PFSK-1 (cell line): ENCODE data around the gene KRTAP12-3.

Source experiments
- FOXP2 ChIP-seq: optimal IDR thresholded peaks from 2 replicates; pipeline ENCODE3; 2011; ENCODE audit warnings: borderline replicate concordance, control low read depth, inconsistent platforms; ENCODE audit not compliant: insufficient read depth; ENCODE audit errors: extremely low read length, extremely low read depth
- POLR2AphosphoS5 ChIP-seq: IDR thresholded peaks from 2 replicates; pipeline ENCODE4 v1.6.1; 2012; ENCODE audit warnings: low read depth, mild to moderate bottlenecking, control low read depth, low read length, moderate library complexity
- REST ChIP-seq, 2 experiments: IDR thresholded peaks; 2 replicates each; pipeline versions ENCODE4 v1.6.1 to v1.8.0; 2011 to 2012; ENCODE audit warnings: low read depth in 2 of 2, low read length in 2 of 2, control low read depth in 1 of 2, inconsistent platforms in 1 of 2, mild to moderate bottlenecking in 1 of 2, moderate library complexity in 1 of 2; ENCODE audit not compliant: insufficient read depth in 1 of 2
- SIN3A ChIP-seq: IDR thresholded peaks from 2 replicates; pipeline ENCODE4 v1.6.1; 2012; ENCODE audit warnings: mild to moderate bottlenecking, low read length, moderate library complexity, borderline replicate concordance; ENCODE audit not compliant: insufficient read depth
- TAF1 ChIP-seq: IDR thresholded peaks from 2 replicates; pipeline ENCODE4 v1.6.1; 2012; ENCODE audit warnings: low read length, control low read depth, borderline replicate concordance; ENCODE audit not compliant: insufficient read depth

GRCh38 chr21:44643741-44644310 is 13.9 kb upstream of the KRTAP12-3 start:
- TF ChIP-seq REST (IDR thresholded peaks at IDR 0.05; ENCODE audit: insufficient read depth in 1 of 2, low read depth in 2 of 2, low read length in 2 of 2) (no peak), POLR2AphosphoS5 (no peak), SIN3A (no peak), TAF1 (no peak), FOXP2 (no peak)
